ENCODE results near the gene NAGPA. TPM values are rescaled to one million over a fixed set of nuclear protein-coding genes. Genes with fewer than 3 reads are reported as not detected.
A peak's percentile ranks its signal among the peaks of the same experiment; 100 is the strongest.

Gene NAGPA
- total RNA-seq, 1 experiment from 2014 or later = 12.5 TPM

DNA sequence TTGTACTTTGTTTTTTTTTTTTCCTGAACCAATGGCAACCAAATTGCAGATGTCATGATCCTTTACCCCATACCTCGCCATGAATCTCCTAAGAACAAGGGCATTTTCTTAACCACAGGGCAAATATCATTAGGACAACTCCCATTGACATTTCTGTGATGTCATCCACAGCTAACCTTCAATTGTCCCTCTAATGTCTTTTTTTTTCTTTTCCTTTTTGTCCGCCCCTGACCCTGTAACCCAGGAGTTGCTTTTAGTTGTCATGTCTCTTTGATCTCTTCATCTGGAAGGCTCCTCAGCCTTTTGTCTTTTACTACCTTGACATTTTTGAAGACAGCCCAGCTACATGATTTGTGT, 410 bp upstream of the NAGPA start (continued):
- TF ChIP-seq ZNF396 (CRISPR knock-in tag; IDR thresholded peaks at IDR 0.05; ENCODE audit: borderline replicate concordance) (no peak), FOXK1 (CRISPR knock-in tag; IDR thresholded peaks at IDR 0.05) (no peak), GRHL2 (CRISPR knock-in tag; IDR thresholded peaks at IDR 0.05; ENCODE audit: insufficient replicate concordance, severe bottlenecking) (no peak), ZBTB21 (CRISPR knock-in tag; IDR thresholded peaks at IDR 0.05; ENCODE audit: borderline replicate concordance) (no peak)
- TF ChIP-seq, protein P1, sequence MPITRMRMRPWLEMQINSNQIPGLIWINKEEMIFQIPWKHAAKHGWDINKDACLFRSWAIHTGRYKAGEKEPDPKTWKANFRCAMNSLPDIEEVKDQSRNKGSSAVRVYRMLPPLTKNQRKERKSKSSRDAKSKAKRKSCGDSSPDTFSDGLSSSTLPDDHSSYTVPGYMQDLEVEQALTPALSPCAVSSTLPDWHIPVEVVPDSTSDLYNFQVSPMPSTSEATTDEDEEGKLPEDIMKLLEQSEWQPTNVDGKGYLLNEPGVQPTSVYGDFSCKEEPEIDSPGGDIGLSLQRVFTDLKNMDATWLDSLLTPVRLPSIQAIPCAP (CRISPR knock-in tag; IDR thresholded peaks at IDR 0.05) = no peak

DNA sequence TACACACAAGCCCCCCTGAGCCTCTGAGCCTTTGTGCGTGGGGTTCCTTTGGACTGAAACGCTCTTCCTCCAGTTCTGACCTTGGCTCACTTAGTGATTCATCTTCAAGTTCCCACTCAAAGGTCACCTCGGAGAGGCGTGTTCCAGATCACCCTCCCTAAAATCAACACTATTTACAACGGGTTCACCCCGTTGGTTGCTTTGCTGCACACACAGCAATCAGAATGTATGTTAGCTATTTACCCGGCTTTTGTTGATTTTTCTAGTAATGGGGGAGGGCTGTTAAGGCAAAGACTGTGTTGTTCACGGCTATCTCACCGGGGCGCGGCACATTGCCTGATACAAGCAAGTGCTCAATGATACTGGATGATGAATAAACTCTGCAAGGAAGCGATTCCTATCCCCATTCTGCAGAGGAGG, 977 bp downstream of the NAGPA start:
- ChIA-PET CTCF (interaction anchor here (0.6 to 1.3 kb wide), 2 partner anchors 24 to 75 kb away, joined by 6 to 9 read pairs; no protein-coding TSS in a partner anchor), POLR2A (no interaction called here)
- TF ChIP-seq OVOL2 (CRISPR knock-in tag; IDR thresholded peaks at IDR 0.05; ENCODE audit: borderline replicate concordance) = no peak
- no peak for TF ChIP-seq GRHL2 (CRISPR knock-in tag; IDR thresholded peaks at IDR 0.05; ENCODE audit: insufficient replicate concordance, severe bottlenecking)
- TF ChIP-seq TEAD1 (CRISPR knock-in tag; IDR thresholded peaks at IDR 0.05) = no peak
- TF ChIP-seq, protein P2, sequence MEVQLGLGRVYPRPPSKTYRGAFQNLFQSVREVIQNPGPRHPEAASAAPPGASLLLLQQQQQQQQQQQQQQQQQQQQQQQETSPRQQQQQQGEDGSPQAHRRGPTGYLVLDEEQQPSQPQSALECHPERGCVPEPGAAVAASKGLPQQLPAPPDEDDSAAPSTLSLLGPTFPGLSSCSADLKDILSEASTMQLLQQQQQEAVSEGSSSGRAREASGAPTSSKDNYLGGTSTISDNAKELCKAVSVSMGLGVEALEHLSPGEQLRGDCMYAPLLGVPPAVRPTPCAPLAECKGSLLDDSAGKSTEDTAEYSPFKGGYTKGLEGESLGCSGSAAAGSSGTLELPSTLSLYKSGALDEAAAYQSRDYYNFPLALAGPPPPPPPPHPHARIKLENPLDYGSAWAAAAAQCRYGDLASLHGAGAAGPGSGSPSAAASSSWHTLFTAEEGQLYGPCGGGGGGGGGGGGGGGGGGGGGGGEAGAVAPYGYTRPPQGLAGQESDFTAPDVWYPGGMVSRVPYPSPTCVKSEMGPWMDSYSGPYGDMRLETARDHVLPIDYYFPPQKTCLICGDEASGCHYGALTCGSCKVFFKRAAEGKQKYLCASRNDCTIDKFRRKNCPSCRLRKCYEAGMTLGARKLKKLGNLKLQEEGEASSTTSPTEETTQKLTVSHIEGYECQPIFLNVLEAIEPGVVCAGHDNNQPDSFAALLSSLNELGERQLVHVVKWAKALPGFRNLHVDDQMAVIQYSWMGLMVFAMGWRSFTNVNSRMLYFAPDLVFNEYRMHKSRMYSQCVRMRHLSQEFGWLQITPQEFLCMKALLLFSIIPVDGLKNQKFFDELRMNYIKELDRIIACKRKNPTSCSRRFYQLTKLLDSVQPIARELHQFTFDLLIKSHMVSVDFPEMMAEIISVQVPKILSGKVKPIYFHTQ (CRISPR knock-in tag; IDR thresholded peaks at IDR 0.05) = no peak
- no peak for TF ChIP-seq GTF2I (CRISPR knock-in tag; conservative IDR thresholded peaks at IDR 0.05)
- TF ChIP-seq, protein P3, sequence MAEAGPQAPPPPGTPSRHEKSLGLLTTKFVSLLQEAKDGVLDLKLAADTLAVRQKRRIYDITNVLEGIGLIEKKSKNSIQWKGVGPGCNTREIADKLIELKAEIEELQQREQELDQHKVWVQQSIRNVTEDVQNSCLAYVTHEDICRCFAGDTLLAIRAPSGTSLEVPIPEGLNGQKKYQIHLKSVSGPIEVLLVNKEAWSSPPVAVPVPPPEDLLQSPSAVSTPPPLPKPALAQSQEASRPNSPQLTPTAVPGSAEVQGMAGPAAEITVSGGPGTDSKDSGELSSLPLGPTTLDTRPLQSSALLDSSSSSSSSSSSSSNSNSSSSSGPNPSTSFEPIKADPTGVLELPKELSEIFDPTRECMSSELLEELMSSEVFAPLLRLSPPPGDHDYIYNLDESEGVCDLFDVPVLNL (CRISPR knock-in tag; IDR thresholded peaks at IDR 0.05; ENCODE audit: borderline replicate concordance, low read depth) = no peak
- no peak for TF ChIP-seq ESRRA (CRISPR knock-in tag; IDR thresholded peaks at IDR 0.05; ENCODE audit: borderline replicate concordance)
- no peak for TF ChIP-seq ZBTB21 (CRISPR knock-in tag; IDR thresholded peaks at IDR 0.05; ENCODE audit: borderline replicate concordance)
- TF ChIP-seq CREM (CRISPR knock-in tag; IDR thresholded peaks at IDR 0.05) = no peak
- TF ChIP-seq, protein P4, sequence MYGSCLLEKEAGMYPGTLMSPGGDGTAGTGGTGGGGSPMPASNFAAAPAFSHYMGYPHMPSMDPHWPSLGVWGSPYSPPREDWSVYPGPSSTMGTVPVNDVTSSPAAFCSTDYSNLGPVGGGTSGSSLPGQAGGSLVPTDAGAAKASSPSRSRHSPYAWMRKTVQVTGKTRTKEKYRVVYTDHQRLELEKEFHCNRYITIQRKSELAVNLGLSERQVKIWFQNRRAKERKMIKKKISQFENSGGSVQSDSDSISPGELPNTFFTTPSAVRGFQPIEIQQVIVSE (CRISPR knock-in tag; IDR thresholded peaks at IDR 0.05; ENCODE audit: borderline replicate concordance) = no peak
- TF ChIP-seq, protein P5, sequence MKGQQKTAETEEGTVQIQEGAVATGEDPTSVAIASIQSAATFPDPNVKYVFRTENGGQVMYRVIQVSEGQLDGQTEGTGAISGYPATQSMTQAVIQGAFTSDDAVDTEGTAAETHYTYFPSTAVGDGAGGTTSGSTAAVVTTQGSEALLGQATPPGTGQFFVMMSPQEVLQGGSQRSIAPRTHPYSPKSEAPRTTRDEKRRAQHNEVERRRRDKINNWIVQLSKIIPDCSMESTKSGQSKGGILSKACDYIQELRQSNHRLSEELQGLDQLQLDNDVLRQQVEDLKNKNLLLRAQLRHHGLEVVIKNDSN (CRISPR knock-in tag; IDR thresholded peaks at IDR 0.05) = no peak
- TF ChIP-seq SP1 (CRISPR knock-in tag; conservative IDR thresholded peaks at IDR 0.05) = no peak
- TF ChIP-seq, protein P6, sequence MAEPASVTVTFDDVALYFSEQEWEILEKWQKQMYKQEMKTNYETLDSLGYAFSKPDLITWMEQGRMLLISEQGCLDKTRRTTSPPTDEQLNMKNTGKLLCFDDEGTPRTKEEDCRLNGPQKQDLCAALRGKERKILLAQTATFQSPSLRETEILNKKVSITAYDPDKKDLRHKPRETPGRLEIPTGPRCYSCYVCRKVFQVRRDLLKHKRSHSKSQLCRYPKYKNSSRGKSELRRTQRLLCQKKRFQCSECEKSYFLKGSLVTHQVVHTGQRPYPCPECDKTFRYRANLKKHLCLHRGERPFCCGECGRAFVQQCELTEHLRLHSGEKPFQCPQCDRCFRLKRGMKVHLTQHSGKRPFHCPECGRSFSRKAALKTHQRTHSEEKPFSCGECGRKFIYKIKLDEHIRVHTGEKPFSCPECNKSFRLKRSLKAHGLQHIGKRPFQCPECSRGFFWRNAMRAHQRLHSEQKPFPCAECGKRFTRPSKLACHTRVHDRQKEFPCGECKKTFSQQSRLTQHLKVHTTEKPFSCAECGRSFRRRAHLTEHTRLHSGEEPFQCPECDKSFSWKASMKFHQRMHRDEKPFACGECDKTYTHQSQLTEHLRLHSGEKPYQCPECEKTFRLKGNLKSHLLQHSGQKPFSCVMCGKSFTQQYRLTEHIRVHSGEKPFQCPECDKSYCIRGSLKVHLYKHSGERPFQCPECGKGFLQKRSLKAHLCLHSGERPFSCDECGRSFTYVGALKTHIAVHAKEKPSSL (CRISPR knock-in tag; conservative IDR thresholded peaks at IDR 0.05) = no peak
- TF ChIP-seq ZNF317 (CRISPR knock-in tag; IDR thresholded peaks at IDR 0.05; ENCODE audit: borderline replicate concordance, low read depth) = no peak
- no peak for TF ChIP-seq NFE2L1 (CRISPR knock-in tag; IDR thresholded peaks at IDR 0.05)
- TF ChIP-seq, protein P7, sequence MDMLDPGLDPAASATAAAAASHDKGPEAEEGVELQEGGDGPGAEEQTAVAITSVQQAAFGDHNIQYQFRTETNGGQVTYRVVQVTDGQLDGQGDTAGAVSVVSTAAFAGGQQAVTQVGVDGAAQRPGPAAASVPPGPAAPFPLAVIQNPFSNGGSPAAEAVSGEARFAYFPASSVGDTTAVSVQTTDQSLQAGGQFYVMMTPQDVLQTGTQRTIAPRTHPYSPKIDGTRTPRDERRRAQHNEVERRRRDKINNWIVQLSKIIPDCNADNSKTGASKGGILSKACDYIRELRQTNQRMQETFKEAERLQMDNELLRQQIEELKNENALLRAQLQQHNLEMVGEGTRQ (CRISPR knock-in tag; IDR thresholded peaks at IDR 0.05) = no peak
- TF ChIP-seq, protein P8, sequence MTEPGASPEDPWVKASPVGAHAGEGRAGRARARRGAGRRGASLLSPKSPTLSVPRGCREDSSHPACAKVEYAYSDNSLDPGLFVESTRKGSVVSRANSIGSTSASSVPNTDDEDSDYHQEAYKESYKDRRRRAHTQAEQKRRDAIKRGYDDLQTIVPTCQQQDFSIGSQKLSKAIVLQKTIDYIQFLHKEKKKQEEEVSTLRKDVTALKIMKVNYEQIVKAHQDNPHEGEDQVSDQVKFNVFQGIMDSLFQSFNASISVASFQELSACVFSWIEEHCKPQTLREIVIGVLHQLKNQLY (CRISPR knock-in tag; IDR thresholded peaks at IDR 0.05) = no peak
- TF ChIP-seq ZNF263 (CRISPR knock-in tag; IDR thresholded peaks at IDR 0.05; ENCODE audit: low read depth) = no peak
- TF ChIP-seq JAZF1 (CRISPR knock-in tag; IDR thresholded peaks at IDR 0.05) = no peak
- ATAC-seq = no peak
- Mint-ChIP-seq H3K27ac (no peak overlapping the region), H3K9me3 (no peaks in the 10 kb centered on the region), H3K4me3 (peak overlapping the region; percentile 72), H3K4me1 (peaks cover 25% of the 10 kb centered on the region), H3K36me3 (no peaks in the 10 kb centered on the region), H3K27me3 (ENCODE audit: low read depth) (no peaks in the 10 kb centered on the region)
- DNase-seq (ENCODE audit: low spot score) = no peak

All from WTC11 (cell line).